Esophagus muscularis mucosa (tissue), 4 donors: ENCODE data around the gene TMX4. TPM values are rescaled to one million over a fixed set of nuclear protein-coding genes. Genes with fewer than 3 reads are reported as not detected.
"Not testable (repeated sequence)": the region's sequence is repeated elsewhere in the genome, so short reads cannot be mapped to it uniquely, and the experiment has no call there.

Experiments
- DNase-seq: peaks from one replicate; pipeline ENCODE4 v3.0.0-alpha.2; 2017; ENCODE audit errors: extremely low spot score
- H3K27ac ChIP-seq, 4 donors: fragments of 200-600 bp; sonication (generic); replicated peaks in 1 of 4; 1 replicate in 3 of 4; 2 replicates in 1 of 4; pipeline ENCODE4 v1.5.1; 2016 to 2019; ENCODE audit warnings: mild to moderate bottlenecking in 1 of 4
- H3K27me3 ChIP-seq, 4 donors: fragments of 200-600 bp; sonication (generic); one replicate each; pipeline versions ENCODE4 v1.5.1 to v1.6.0; 2016 to 2019
- H3K36me3 ChIP-seq, 4 donors: fragments of 200-600 bp; sonication (generic); one replicate each; pipeline ENCODE4 v1.5.1; 2016 to 2019
- H3K4me1 ChIP-seq, 4 donors: fragments of 200-600 bp; sonication (generic); one replicate each; pipeline ENCODE4 v1.5.1; 2016 to 2019
- H3K4me3 ChIP-seq, 4 donors: fragments of 200-600 bp; sonication (generic); 1 replicate in 2 of 4; 2 replicates in 2 of 4; pipeline ENCODE4 v1.5.1; 2016 to 2019; ENCODE audit warnings: mild to moderate bottlenecking in 4 of 4, moderate library complexity in 1 of 4
- H3K9me3 ChIP-seq, 4 donors: fragments of 200-600 bp; sonication (generic); 1 replicate in 3 of 4; 2 replicates in 1 of 4; pipeline ENCODE4 v1.5.1; 2016 to 2019
- EP300 ChIP-seq: sonication (generic); formaldehyde crosslinking; IDR thresholded peaks from one replicate; pipeline ENCODE4 v1.6.1; 2017; ENCODE audit warnings: antibody characterized with exemption
- POLR2A ChIP-seq: fragments of 450-650 bp; IDR thresholded peaks from one replicate; pipeline ENCODE4 v1.6.1; 2017; ENCODE audit warnings: antibody characterized with exemption, moderate library complexity, mild to moderate bottlenecking, low read depth
- POLR2AphosphoS5 ChIP-seq, 2 donors: sonication (generic); formaldehyde crosslinking; IDR thresholded peaks; one replicate each; pipeline ENCODE4 v1.6.1; 2017; ENCODE audit warnings: antibody characterized with exemption in 2 of 2
- WGBS: methylation state at CpG from one replicate; pipeline ENCODE4 v1.1.5; 2018; 5-methylcytosine and 5-hydroxymethylcytosine counted together
- intact Hi-C: fragments of 100-400 bp; cut with DNase I; formaldehyde crosslinking; loops from one replicate; pipeline ENCODE4 v1.15.1; 2023
- total RNA-seq, 4 donors: library from RNA; depleted of rRNA; stranded (reverse); fragments of >200 nt; gene quantifications; one replicate each; pipeline versions ENCODE4 v1.1.0 to v1.2.1, GENCODE V29; 2016
- TF ChIP-seq, protein P1 (sequence below), 3 experiments: fragments of 200-600 bp in 2 of 3; fragments of 450-650 bp in 1 of 3; sonication (generic) in 2 of 3; IDR thresholded peaks; one replicate each; pipeline ENCODE4 v1.5.1; 2017 to 2019; ENCODE audit warnings: antibody characterized with exemption in 3 of 3, mild to moderate bottlenecking in 2 of 3, moderate library complexity in 1 of 3

TMX4 gene
- total RNA-seq, 4 donors from 2014 or later, result 48.1 to 70.6 (median 56.9) TPM

DNA sequence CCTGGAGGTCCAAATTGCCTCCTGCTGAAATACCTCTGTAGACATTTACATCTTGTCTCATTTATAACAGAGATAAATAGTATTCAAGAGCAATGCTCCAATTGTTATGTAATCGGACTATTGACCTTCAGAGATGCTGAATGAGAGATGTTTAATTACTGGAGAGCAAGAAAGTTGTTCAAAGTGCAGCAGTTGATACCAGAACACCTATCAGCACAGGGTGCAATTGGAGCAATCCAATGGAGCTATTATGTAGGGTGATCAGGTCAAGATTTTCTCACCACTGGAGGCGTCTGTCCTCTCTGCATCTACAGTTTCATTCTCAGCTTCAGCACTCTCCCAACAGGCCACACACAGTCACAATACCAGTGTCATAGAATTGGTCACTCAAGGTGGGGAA is 19.5 kb upstream of the TMX4 start:
- Histone ChIP-seq H3K27ac (no peak overlapping the region), H3K27me3 (no peaks in the 10 kb centered on the region), H3K4me1 (peaks cover 0 to 11% (median 0%) of the 10 kb centered on the region in 4 donors), H3K4me3 (no peak overlapping the region), H3K9me3 (no peaks in the 10 kb centered on the region), H3K36me3 (no peaks in the 10 kb centered on the region)
- DNase-seq, result no peak
- TF ChIP-seq EP300, result no peak
- TF ChIP-seq, protein P1, sequence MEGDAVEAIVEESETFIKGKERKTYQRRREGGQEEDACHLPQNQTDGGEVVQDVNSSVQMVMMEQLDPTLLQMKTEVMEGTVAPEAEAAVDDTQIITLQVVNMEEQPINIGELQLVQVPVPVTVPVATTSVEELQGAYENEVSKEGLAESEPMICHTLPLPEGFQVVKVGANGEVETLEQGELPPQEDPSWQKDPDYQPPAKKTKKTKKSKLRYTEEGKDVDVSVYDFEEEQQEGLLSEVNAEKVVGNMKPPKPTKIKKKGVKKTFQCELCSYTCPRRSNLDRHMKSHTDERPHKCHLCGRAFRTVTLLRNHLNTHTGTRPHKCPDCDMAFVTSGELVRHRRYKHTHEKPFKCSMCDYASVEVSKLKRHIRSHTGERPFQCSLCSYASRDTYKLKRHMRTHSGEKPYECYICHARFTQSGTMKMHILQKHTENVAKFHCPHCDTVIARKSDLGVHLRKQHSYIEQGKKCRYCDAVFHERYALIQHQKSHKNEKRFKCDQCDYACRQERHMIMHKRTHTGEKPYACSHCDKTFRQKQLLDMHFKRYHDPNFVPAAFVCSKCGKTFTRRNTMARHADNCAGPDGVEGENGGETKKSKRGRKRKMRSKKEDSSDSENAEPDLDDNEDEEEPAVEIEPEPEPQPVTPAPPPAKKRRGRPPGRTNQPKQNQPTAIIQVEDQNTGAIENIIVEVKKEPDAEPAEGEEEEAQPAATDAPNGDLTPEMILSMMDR (IDR thresholded peaks at IDR 0.05), result no peak
- 94% methylated on average over 2 of the region's 2 CpGs for WGBS
- intact Hi-C loops, result no loop called here

DNA sequence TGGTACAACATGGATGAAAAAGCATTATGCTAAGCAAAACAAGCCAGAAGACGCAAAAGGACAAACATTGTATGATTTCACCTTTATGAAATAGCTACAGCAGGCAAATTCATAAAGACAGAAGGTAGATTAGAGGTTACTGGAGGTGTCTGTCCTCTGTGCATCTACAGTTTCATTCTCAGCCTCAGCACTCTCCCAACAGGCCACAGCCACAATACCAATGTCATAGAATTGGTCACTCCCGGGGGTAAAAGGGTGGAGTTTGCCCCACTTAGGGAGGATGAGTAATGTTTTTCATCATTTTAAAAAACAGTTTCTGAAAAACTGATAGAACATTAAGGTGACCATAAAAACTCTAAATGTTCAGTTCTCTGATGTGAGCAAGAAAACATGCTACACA is 17.2 kb upstream of the TMX4 start:
- Histone ChIP-seq H3K27ac (no peak overlapping the region), H3K4me3 (no peak overlapping the region), H3K27me3 (no peaks in the 10 kb centered on the region), H3K9me3 (no peaks in the 10 kb centered on the region), H3K36me3 (no peaks in the 10 kb centered on the region), H3K4me1 (peaks cover 0 to 5% (median 0%) of the 10 kb centered on the region in 4 donors)
- 97% methylated on average over 2 of the region's 2 CpGs for whole genome bisulfite sequencing
- no peak for TF ChIP-seq EP300
- TF ChIP-seq, protein P1 (IDR thresholded peaks at IDR 0.05), result no peak
- TF ChIP-seq POLR2AphosphoS5 (IDR thresholded peaks at IDR 0.05), result no peak
- no peak for TF ChIP-seq POLR2A
- DNase-seq, result no peak
- intact Hi-C loops, result no loop called here

DNA sequence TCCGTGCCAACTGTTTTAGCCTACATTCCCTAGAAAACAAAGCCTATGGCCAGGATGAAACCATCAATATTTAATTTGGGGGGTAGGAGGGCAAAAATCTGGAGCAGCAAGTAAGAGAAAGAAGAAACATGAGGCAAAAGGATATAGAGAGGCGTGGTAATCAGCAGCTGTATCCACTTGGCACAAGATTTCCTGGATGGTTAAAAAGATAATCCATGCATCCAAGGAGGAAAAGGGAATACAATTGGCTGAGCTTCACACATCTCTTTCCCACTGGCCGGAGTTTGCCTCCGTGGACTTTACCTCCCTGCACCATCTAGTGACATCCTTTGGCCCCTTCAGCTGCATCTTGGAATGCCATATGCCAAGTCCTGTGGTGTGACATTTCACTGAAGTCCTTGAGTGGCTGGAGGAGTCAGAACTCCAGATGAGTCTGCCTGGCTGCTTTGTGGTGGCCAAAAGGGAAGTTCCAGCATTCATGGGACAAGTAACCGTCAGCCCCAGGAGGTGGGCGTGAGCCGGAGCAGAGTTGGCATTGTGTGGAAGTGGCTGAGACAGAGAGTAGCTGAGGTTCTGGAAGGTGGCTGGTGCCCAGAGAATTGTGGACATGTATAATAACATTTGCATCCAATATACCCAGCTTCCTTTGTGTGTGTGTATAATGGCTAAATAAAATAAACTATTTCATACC is 13.7 kb upstream of the TMX4 start:
- TF ChIP-seq POLR2A (no peak), POLR2AphosphoS5 (IDR thresholded peaks at IDR 0.05) (no peak), EP300 (no peak)
- TF ChIP-seq, protein P1 (IDR thresholded peaks at IDR 0.05), result no peak
- Histone ChIP-seq H3K27ac (no peak overlapping the region), H3K4me1 (no peaks in the 10 kb centered on the region), H3K27me3 (no peaks in the 10 kb centered on the region), H3K36me3 (no peaks in the 10 kb centered on the region), H3K9me3 (no peaks in the 10 kb centered on the region), H3K4me3 (no peak overlapping the region)
- WGBS, result 90% methylated on average over 7 of the region's 7 CpGs
- no peak for DNase-seq
- intact Hi-C loops, result no loop called here

DNA sequence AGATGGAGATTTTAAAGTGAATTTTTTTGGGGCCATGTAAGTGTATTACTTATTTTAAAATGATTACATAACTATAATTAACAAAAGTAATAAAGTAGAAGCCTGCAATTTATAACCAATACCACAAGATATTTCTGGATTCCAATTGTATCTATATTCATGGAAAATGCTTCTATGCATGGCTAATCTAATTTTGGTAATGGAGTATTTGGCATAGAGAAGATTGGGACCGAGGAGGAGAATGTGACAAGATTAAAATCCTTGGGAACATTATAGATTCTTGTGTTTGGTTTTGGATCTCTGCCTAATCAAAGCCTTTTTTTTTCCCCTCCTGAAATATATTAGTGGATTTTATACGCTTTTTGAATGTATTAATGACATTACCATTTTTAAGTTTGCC is 12.9 kb upstream of the TMX4 start:
- DNase-seq, result no peak
- Histone ChIP-seq H3K4me1 (no peaks in the 10 kb centered on the region), H3K4me3 (no peak overlapping the region), H3K27ac (no peak overlapping the region), H3K27me3 (no peaks in the 10 kb centered on the region), H3K9me3 (peaks cover 0 to 3% (median 1%) of the 10 kb centered on the region in 4 donors), H3K36me3 (no peaks in the 10 kb centered on the region)
- TF ChIP-seq, protein P1 (IDR thresholded peaks at IDR 0.05), result no peak
- no peak for TF ChIP-seq POLR2AphosphoS5 (IDR thresholded peaks at IDR 0.05)
- no peak for TF ChIP-seq POLR2A
- TF ChIP-seq EP300, result no peak
- intact Hi-C loops, result no loop called here
- WGBS, result 92% methylated on average over 2 of the region's 2 CpGs

DNA sequence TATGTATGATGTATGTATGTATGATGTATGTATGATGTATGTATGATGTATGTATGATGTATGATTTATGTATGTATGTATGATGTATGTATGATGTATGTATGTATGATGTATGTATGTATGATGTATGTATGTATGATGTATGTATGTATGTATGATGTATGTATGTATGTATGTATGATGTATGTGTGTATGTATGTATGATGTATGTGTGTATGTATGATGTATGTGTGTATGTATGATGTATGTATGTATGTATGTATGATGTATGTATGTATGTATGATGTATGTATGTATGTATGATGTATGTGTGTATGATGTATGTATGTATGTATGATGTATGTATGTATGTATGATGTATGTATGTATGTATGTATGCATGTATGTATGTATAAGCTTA is 12.0 kb upstream of the TMX4 start:
- H3K27ac ChIP-seq, H3K27me3 ChIP-seq, H3K4me1 ChIP-seq, H3K4me3 ChIP-seq, H3K36me3 ChIP-seq, H3K9me3 ChIP-seq, intact Hi-C loops, DNase-seq: not testable (repeated sequence)
